ENCODE data around the gene NPLOC4.

NPLOC4 gene

GRCh38 chr17:81552244-81553017 is 84.5 kb downstream of the NPLOC4 start, which contains the start of gene FAAP100 (continued):
- TF ChIP-seq ZNF169 (tag by site-specific recombination; IDR thresholded peaks at IDR 0.05) (no peak), ZNF423 (tag by site-specific recombination; IDR thresholded peaks at IDR 0.05) (no peak), BCL6B (tag by site-specific recombination; IDR thresholded peaks at IDR 0.05) (no peak), MEIS1 (CRISPR knock-in tag; IDR thresholded peaks at IDR 0.05; ENCODE audit: borderline replicate concordance) (no peak), HOXA7 (CRISPR knock-in tag; IDR thresholded peaks at IDR 0.05; ENCODE audit: borderline replicate concordance) (no peak), GLI2 (tag by site-specific recombination; IDR thresholded peaks at IDR 0.05; ENCODE audit: borderline replicate concordance, low read depth) (no peak), ZFP69B (tag by site-specific recombination; IDR thresholded peaks at IDR 0.05) (no peak; the same call in 1 of the 2 replicates), ZNF510 (tag by site-specific recombination; IDR thresholded peaks at IDR 0.05; ENCODE audit: insufficient replicate concordance) (no peak), ZNF677 (tag by site-specific recombination; IDR thresholded peaks at IDR 0.05) (no peak), ZNF350 (tag by site-specific recombination; IDR thresholded peaks at IDR 0.05) (no peak), ZNF521 (tag by site-specific recombination; IDR thresholded peaks at IDR 0.05) (no peak), ZNF639 (tag by site-specific recombination; IDR thresholded peaks at IDR 0.05) (no peak), ZNF280C (tag by site-specific recombination; IDR thresholded peaks at IDR 0.05) (no peak), SCRT1 (tag by site-specific recombination; IDR thresholded peaks at IDR 0.05; ENCODE audit: borderline replicate concordance) (no peak), ZNF704 (tag by site-specific recombination; IDR thresholded peaks at IDR 0.05) (no peak), ZNF416 (tag by site-specific recombination; IDR thresholded peaks at IDR 0.05) (no peak), ZFP37 (tag by site-specific recombination; IDR thresholded peaks at IDR 0.05) (peak; percentile 27; the same call in 1 of the 2 replicates), ZNF391 (tag by site-specific recombination; IDR thresholded peaks at IDR 0.05; ENCODE audit: borderline replicate concordance, low read depth) (no peak), ZNF311 (tag by site-specific recombination; IDR thresholded peaks at IDR 0.05; ENCODE audit: borderline replicate concordance) (no peak), ZSCAN18 (tag by site-specific recombination; IDR thresholded peaks at IDR 0.05) (no peak), KLF16 (tag by site-specific recombination; IDR thresholded peaks at IDR 0.05) (peak; percentile 85), ZNF561 (tag by site-specific recombination; IDR thresholded peaks at IDR 0.05; ENCODE audit: borderline replicate concordance) (peak; percentile 51; the same call in 1 of the 2 replicates), OSR2 (tag by site-specific recombination; IDR thresholded peaks at IDR 0.05) (no peak), TSHZ1 (tag by site-specific recombination; IDR thresholded peaks at IDR 0.05; ENCODE audit: borderline replicate concordance) (no peak), GLIS1 (tag by site-specific recombination; IDR thresholded peaks at IDR 0.05) (no peak), ZNF37A (tag by site-specific recombination; IDR thresholded peaks at IDR 0.05) (no peak), ZNF394 (tag by site-specific recombination; IDR thresholded peaks at IDR 0.05; ENCODE audit: borderline replicate concordance) (peak; percentile 91), ZNF837 (tag by site-specific recombination; IDR thresholded peaks at IDR 0.05) (no peak), BCL11B (tag by site-specific recombination; IDR thresholded peaks at IDR 0.05; ENCODE audit: low read depth) (no peak; the same call in 1 of the 2 replicates)

Data from HEK293 (cell line).